AG04450 (cell line): ENCODE data around the gene ABHD4. TPM values are rescaled to one million over a fixed set of nuclear protein-coding genes. Genes with fewer than 3 reads are reported as not detected.

ENCODE experiments used
- CTCF ChIA-PET: fragments of 300-600, 350-600 bp; formaldehyde crosslinking; extraction: SDS; loops from one replicate; lab custom pipeline; 2022; ENCODE audit warnings: antibody characterized with exemption, inconsistent platforms; lab: Charles Lee
- POLR2A ChIA-PET: fragments of 350-600 bp; formaldehyde crosslinking; extraction: SDS; loops from one replicate; lab custom pipeline; 2021; ENCODE audit warnings: antibody characterized with exemption, inconsistent platforms; lab: Yijun Ruan, JAX
- DNase-seq: peaks from one replicate; pipeline ENCODE4 v3.0.0-alpha.2; 2011; ENCODE audit warnings: low read depth, low spot score
- H3K27ac ChIP-seq: one replicate; pipeline ENCODE4 v1.5.1; 2012; ENCODE audit warnings: low read depth, low read length, control low read depth
- H3K27me3 ChIP-seq: one replicate; pipeline ENCODE4 v1.6.0; 2012; ENCODE audit warnings: low read length; ENCODE audit not compliant: control insufficient read depth, insufficient read depth
- H3K4me3 ChIP-seq: 2 replicates; pipeline ENCODE4 v1.5.1; 2011; ENCODE audit warnings: mild to moderate bottlenecking, low read depth, low read length, control low read depth
- H3K9me3 ChIP-seq: 2 replicates; pipeline ENCODE4 v1.5.1; 2012; ENCODE audit warnings: low read length; ENCODE audit not compliant: control insufficient read depth, insufficient read depth
- polyA plus RNA-seq: library from polyadenylated mRNA; depleted of rRNA; stranded (reverse); fragments of >200 nt; gene quantifications from 2 replicates; pipeline ENCODE4 v1.2.3, GENCODE V29; 2011
- TF ChIP-seq, protein P1 (sequence below): IDR thresholded peaks from 2 replicates; pipeline ENCODE4 v1.5.1; 2011; ENCODE audit warnings: low read depth, low read length, control low read depth, inconsistent platforms

The ABHD4 gene
- polyA plus RNA-seq, 1 experiment: 42.1 TPM

DNA sequence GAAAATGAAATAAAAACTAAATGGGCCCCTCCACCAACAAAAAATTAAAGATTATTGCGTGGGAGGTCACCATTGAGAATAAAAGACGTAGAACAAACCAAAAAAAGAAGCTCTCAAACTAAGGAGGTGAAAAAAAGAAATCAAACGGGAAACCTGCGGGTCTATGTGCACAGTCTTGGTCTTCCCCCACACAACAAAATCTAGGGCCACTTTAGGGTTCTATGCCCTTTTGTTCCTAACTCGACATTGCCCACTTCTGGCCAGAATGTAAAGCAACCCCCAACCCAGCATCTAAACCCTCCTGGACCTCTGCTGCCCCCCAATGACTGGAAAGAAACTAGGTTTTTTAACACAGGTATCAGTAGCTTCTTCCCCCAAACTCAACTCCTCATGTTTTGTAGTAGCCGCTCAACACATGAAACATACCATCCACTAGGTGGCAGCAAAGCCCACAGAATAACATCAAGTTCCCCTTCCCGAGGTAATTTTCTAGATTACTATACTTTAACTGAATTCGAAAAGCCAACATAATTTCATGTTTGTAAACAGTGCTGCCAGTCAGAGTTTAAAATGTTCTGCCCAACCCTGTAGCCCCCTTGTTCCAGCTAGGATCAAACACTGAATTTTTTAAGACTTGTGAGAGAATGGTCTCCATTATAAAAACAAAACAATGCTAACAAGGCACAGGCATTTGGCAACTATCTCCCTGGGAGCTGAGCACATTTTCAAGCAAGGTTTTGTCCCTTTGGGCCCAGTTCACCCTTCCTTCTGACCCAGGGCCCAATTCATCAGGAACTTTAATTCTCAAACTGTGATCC is 27.8 kb upstream of the ABHD4 start:
- Histone ChIP-seq H3K27ac (no peak overlapping the region), H3K27me3 (no peaks in the 10 kb centered on the region), H3K4me3 (no peak overlapping the region), H3K9me3 (no peaks in the 10 kb centered on the region)
- ChIA-PET POLR2A (interaction anchor here (0.7 to 0.8 kb wide), 2 partner anchors 19 to 281 kb away, joined by 3 to 4 read pairs; no protein-coding TSS in a partner anchor), CTCF (interaction anchor here (0.5 to 6.1 kb wide), 89 partner anchors 8 to 524 kb away, joined by 3 to 113 read pairs (median 4); partner anchors contain the start of genes ABHD4, ACIN1, DAD1 and HAUS4)
- DNase-seq: no peak
- TF ChIP-seq, protein P1, sequence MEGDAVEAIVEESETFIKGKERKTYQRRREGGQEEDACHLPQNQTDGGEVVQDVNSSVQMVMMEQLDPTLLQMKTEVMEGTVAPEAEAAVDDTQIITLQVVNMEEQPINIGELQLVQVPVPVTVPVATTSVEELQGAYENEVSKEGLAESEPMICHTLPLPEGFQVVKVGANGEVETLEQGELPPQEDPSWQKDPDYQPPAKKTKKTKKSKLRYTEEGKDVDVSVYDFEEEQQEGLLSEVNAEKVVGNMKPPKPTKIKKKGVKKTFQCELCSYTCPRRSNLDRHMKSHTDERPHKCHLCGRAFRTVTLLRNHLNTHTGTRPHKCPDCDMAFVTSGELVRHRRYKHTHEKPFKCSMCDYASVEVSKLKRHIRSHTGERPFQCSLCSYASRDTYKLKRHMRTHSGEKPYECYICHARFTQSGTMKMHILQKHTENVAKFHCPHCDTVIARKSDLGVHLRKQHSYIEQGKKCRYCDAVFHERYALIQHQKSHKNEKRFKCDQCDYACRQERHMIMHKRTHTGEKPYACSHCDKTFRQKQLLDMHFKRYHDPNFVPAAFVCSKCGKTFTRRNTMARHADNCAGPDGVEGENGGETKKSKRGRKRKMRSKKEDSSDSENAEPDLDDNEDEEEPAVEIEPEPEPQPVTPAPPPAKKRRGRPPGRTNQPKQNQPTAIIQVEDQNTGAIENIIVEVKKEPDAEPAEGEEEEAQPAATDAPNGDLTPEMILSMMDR: peak; percentile 68

DNA sequence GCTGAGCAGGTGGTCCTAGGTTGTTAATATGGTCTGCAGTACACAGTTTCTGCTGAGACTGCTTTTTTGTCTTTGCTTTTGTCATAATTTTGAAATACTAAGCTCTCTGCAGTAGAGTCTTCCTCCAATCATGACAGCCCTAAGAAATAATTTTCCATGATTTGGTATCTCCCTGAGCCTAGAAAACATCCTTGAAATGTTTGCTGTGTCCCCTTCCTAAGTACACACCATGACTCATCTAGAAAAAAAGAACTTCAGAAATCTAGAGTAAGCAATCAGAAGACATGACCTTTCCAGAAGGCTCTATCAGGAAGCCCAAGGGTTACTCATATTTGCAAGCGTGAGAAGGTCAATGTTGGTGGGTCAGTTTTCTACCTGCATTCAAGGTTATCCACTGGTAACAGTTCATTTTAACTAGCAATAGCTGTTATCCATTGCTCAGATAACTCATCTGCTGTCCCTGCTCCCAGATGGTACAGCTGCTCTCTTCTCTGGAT is 25.5 kb upstream of the ABHD4 start:
- ChIA-PET POLR2A (interaction anchor here (0.9 kb wide), 1 partner anchor 16 kb away, joined by 3 read pairs; no protein-coding TSS in a partner anchor), CTCF (interaction anchor here (0.6 to 6.1 kb wide), 12 partner anchors 12 to 495 kb away, joined by 3 to 113 read pairs (median 19); partner anchors contain the start of genes DAD1 and OXA1L)
- Histone ChIP-seq H3K9me3 (no peaks in the 10 kb centered on the region), H3K27me3 (no peaks in the 10 kb centered on the region), H3K27ac (peak overlapping the region; percentile 21), H3K4me3 (no peak overlapping the region)
- TF ChIP-seq, protein P1: no peak
- DNase-seq: no peak

DNA sequence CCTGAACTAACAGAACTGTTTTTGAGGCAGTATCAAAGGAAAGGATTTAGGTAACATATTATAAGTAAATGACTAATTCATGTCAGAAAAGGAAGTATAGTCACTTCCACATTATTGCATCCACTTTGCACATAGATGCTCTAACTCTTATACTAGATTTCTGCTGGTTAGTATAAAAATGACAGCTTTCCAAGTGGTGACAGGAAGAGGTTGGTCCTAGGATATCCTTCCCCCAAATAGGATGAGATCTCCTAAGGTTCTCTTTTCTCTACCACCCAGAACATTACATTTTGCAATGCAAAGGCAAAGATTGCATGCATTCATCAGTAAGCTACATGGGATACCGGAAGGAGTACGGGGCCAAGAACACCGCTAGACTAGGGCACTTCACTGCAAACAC is 24.3 kb upstream of the ABHD4 start:
- ChIA-PET CTCF (interaction anchor here (6.1 kb wide), 1 partner anchor 18 kb away, joined by 72 read pairs; no protein-coding TSS in a partner anchor), POLR2A (no interaction called here)
- TF ChIP-seq, protein P1: no peak
- H3K9me3 ChIP-seq: no peaks in the 10 kb centered on the region
- no peak overlapping the region for H3K27ac ChIP-seq
- H3K4me3 ChIP-seq: no peak overlapping the region
- no peaks in the 10 kb centered on the region for H3K27me3 ChIP-seq
- no peak for DNase-seq

DNA sequence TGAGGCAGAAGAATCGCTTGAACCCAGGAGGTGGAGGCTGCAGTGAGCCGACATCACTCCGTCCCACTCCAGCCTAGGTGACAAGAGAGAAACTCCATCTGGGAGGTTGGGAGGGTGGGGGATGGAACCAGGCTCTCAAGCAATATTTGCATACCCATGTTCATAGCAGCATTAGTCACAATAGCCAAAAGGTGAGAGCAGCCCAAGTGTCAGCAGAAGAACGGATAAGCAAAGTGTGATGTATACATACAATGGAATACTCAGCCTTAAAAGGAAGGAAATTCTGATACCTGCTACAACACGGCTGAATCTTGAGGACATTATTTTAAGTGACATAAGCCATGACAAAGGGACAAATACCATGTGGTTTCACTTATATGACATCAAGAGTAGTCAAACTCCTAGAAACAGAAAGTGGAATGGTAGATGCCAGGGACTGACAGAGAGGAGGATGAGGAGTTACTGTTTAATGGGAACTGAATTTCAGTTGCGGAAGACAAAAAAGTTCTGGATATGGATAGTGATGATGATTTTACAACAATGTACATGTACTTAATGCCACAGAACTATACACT is 20.7 kb upstream of the ABHD4 start:
- POLR2A ChIA-PET: no interaction called here
- TF ChIP-seq, protein P1: no peak
- CTCF ChIA-PET: no interaction called here
- DNase-seq: no peak
- no peak overlapping the region for H3K4me3 ChIP-seq
- H3K27ac ChIP-seq: no peak overlapping the region
- H3K9me3 ChIP-seq: no peaks in the 10 kb centered on the region
- H3K27me3 ChIP-seq: no peaks in the 10 kb centered on the region

DNA sequence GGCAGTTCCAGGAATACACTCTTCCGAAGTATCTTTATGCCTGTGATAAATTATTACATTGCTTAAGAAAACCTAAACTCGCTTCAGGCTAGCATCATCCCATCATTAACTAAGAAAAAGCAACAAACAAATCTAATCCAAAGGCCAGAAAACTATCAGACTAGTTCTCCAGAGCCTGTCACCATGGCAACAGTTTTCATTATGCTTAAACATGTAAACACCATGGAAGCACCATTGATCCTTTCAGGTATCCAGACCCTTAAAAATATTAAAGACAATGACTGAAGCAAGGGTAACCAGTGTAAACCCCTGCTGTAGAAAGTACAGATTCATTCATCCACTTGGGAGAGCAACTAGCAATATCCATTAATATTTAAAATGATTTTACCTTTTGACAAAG is 18.9 kb upstream of the ABHD4 start:
- Histone ChIP-seq H3K4me3 (no peak overlapping the region), H3K27ac (no peak overlapping the region), H3K9me3 (no peaks in the 10 kb centered on the region), H3K27me3 (no peaks in the 10 kb centered on the region)
- TF ChIP-seq, protein P1: no peak
- CTCF ChIA-PET: interaction anchor here (1.4 to 2.3 kb wide), 2 partner anchors 9 to 23 kb away, joined by 8 to 15 read pairs; no protein-coding TSS in a partner anchor
- DNase-seq: no peak
- POLR2A ChIA-PET: no interaction called here
